ENCODE results near the gene AP1M1.
"Not testable (repeated sequence)": the region's sequence is repeated elsewhere in the genome, so short reads cannot be mapped to it uniquely, and the experiment has no call there.

AP1M1 gene

GRCh38 chr19:16166417-16166816 lies 31.3 kb upstream of the AP1M1 start:
- POLR2A ChIA-PET (ENCODE audit: low non-redundant PET): no interaction called here
- no peak for DNase-seq (ENCODE audit: low spot score)
- no peak overlapping the region for H3K27ac ChIP-seq
- CTCF ChIA-PET: no interaction called here
- TF ChIP-seq CTCF (conservative IDR thresholded peaks at IDR 0.05; ENCODE audit: low read depth): no peak

- ChIA-PET POLR2A (ENCODE audit: low non-redundant PET) (no interaction called here), CTCF (interaction anchor here (0.7 kb wide), 1 partner anchor 126 kb away, joined by 3 read pairs; no protein-coding TSS in a partner anchor)
- H3K27ac ChIP-seq: no peak overlapping the region
- no peak for TF ChIP-seq CTCF (conservative IDR thresholded peaks at IDR 0.05; ENCODE audit: low read depth)
- no peak for DNase-seq (ENCODE audit: low spot score)
These were observed 30.7 kb upstream of the AP1M1 start for GRCh38 chr19:16167055-16167454.

- TF ChIP-seq CTCF (conservative IDR thresholded peaks at IDR 0.05; ENCODE audit: low read depth): no peak
- H3K27ac ChIP-seq: no peak overlapping the region
- DNase-seq (ENCODE audit: low spot score): peak; percentile 15
- ChIA-PET POLR2A (ENCODE audit: low non-redundant PET) (no interaction called here), CTCF (interaction anchor here (0.6 to 2.0 kb wide), 2 partner anchors 17 to 731 kb away, joined by 4 read pairs; partner anchors contain the start of gene FAM32A)
These were observed 29.1 kb upstream of the AP1M1 start for GRCh38 chr19:16168465-16169081.

GRCh38 chr19:16170134-16170533 lies 27.6 kb upstream of the AP1M1 start:
- ChIA-PET CTCF (interaction anchor here (1.2 kb wide), 1 partner anchor 129 kb away, joined by 6 read pairs; no protein-coding TSS in a partner anchor), POLR2A (ENCODE audit: low non-redundant PET) (no interaction called here)
- no peak for TF ChIP-seq CTCF (conservative IDR thresholded peaks at IDR 0.05; ENCODE audit: low read depth)
- no peak overlapping the region for H3K27ac ChIP-seq
- DNase-seq (ENCODE audit: low spot score): no peak

GRCh38 chr19:16175954-16176353 lies 21.8 kb upstream of the AP1M1 start:
- TF ChIP-seq CTCF (conservative IDR thresholded peaks at IDR 0.05; ENCODE audit: low read depth): no peak
- H3K27ac ChIP-seq: no peak overlapping the region
- CTCF ChIA-PET: no interaction called here
- DNase-seq (ENCODE audit: low spot score): no peak
- POLR2A ChIA-PET (ENCODE audit: low non-redundant PET): interaction anchor here (0.5 kb wide), 1 partner anchor 24 kb away, joined by 3 read pairs; no protein-coding TSS in a partner anchor

GRCh38 chr19:16178866-16179265 lies 18.8 kb upstream of the AP1M1 start:
- H3K27ac ChIP-seq; POLR2A ChIA-PET (ENCODE audit: low non-redundant PET); CTCF ChIA-PET; DNase-seq (ENCODE audit: low spot score): not testable (repeated sequence)

- peak overlapping the region; percentile 69 for H3K27ac ChIP-seq
- ChIA-PET POLR2A (ENCODE audit: low non-redundant PET) (no interaction called here), CTCF (interaction anchor here (0.6 to 2.1 kb wide), 5 partner anchors 8 to 552 kb away, joined by 3 to 6 read pairs (median 3); no protein-coding TSS in a partner anchor)
- DNase-seq (ENCODE audit: low spot score): peak; percentile 80
- TF ChIP-seq CTCF (conservative IDR thresholded peaks at IDR 0.05; ENCODE audit: low read depth): no peak
These were observed 17.1 kb upstream of the AP1M1 start for GRCh38 chr19:16180611-16181010.

Data from RWPE1 (cell line).